GM21526 (cell line): Measurements from ENCODE around the gene MT2A.
"Not testable (repeated sequence)": the region's sequence is repeated elsewhere in the genome, so short reads cannot be mapped to it uniquely, and the experiment has no call there.

Experiments
- ATAC-seq: cut with Tn5 transposase; IDR thresholded peaks from one replicate; pipeline ENCODE4 v1.9.1; 2021; ENCODE audit warnings: moderate library complexity; ENCODE audit not compliant: unreplicated experiment, low FRiP score

Gene MT2A

DNA sequence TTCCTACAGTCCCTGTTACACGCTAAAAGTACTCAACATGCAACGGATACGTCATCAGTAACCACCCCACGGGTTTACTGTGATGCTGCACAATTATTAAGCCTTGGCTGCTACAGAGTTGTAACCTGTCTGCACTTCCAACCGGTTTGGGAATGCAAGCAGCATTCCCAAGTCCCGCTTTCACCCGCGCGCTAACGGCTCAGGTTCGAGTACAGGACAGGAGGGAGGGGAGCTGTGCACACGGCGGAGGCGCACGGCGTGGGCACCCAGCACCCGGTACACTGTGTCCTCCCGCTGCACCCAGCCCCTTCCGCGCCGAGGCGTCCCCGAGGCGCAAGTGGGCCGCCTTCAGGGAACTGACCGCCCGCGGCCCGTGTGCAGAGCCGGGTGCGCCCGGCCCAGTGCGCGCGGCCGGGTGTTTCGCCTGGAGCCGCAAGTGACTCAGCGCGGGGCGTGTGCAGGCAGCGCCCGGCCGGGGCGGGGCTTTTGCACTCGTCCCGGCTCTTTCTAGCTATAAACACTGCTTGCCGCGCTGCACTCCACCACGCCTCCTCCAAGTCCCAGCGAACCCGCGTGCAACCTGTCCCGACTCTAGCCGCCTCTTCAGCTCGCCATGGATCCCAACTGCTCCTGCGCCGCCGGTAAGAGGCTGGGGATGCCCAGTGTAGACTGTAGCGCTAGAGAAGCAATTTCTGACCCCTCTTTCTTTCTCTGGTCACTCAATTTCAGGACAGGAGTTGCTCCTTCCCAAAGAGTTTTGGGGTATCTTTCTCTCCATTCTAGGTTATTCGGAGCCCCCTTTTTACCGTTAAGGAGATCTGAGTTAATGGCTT is at the start of gene MT2A:
Gene MT2A, plus strand, starts transcription at position 542 of the 833 bp plus-strand sequence. Its CDS starts 72 bp downstream, at position 614.
- ATAC-seq = peak; percentile 83

DNA sequence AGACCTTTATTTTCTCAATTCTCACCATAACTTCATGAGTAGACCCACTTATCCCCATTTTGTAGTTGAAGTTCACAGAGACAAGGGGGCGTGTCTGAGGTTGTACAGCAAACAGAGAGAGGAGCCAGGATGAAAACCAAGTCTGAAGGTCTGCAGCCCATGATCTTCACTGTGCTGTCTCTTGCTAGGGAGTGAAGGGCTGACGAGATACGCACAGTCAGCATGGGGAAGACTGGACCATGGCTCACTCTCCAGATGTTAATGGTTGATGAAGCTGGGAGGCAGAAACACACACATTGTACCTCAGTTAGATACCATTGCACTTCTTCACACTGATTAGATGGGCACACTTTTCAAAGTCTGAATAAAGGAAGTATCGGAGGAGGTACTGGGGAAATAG is 49.3 kb upstream of the MT2A start:
- ATAC-seq = no peak

DNA sequence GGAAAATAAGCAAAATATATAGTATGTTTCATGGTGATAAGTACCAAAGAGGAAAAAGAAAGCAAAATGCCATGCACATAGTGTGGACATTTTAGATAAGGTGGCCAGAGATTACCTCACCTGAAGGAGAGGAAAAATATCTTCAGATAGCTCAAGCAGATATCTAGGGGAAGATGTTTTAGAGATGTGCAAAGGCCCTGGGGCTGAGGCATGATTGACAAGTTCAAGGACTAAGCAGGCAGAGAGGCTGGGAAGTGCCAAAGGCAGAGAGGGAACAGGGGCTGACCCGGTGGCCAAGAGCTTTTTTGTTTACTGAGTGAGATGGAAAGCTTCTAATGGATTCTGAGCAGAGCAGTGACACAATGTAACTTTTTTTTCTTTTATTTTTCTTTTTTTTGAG is 47.9 kb upstream of the MT2A start:
- no peak for ATAC-seq

DNA sequence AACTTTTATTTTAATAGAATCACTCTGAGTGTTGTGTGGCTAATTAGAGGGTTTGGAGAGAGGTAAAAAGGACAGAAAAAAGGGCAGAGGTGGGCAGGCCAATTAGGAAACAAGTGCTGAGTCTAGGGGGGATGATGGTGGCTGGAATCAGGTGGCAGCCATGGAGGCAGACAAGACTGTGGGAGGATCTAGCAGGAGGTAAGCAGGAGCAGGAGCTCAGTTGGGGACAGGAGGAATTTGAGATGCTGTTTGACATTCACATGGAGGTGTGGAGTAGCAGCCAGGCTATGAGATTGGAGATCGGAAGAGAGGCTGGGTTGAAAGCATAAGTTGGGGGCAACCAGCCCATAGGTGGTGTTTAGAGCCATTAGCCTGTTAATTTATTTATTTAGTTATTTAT is 47.3 kb upstream of the MT2A start:
- ATAC-seq = no peak

DNA sequence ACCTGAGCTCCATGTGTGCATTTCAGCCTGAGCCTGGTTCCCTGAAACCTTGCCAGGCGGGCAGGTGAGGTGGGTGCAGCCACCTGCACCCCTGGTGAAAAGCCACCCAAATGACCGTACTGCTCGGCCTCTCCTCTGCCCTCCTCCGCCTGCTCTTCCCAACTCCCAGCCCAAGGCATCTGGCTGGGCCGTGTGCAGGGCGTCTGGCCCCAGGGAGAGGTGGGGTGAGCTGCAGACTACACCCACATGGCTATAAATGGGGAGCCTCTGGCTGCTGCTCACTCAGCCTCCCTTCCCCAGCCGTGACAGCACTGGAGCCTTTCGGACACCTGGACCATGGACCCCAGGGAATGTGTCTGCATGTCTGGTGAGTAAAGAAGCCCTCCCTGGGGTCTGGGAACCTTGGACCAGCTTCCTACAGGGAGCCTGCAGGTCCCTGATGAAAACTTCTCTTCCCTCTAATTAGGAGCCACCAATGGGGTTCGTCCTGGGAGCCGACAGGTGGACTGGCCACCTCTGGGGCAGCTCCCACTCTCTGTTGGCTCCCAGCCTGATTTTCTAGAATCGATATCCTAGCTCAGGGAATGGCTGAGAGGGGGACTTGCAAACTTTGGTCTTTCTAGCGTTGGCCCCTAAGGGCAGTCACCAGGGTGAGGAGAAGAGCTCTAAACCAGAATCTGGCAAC is 43.4 kb upstream of the MT2A start, which contains the start of gene MT4:
Gene MT4, plus strand, starts transcription at position 281 of the 685 bp plus-strand sequence. Its CDS starts 56 bp downstream, at position 337.
- no peak for ATAC-seq

DNA sequence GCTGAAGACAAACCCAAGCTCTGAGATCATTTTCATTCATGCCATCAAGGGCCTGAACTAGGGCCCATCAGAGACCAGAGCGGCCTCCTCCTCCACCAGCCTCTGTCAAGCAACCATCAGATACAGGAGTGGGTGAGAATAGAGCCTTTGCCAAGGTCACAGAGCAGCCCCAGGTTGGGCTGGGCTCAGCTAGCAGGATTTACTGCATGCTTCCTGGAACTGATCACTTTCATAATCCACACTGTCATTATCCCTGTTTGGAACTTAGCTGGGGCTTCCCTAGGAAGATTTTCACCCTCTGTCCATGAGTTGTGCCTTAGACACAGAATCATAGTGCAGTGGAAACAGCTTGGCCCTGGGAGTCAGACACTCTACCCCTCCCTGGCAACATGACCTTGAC is 38.4 kb upstream of the MT2A start:
- no peak for ATAC-seq

DNA sequence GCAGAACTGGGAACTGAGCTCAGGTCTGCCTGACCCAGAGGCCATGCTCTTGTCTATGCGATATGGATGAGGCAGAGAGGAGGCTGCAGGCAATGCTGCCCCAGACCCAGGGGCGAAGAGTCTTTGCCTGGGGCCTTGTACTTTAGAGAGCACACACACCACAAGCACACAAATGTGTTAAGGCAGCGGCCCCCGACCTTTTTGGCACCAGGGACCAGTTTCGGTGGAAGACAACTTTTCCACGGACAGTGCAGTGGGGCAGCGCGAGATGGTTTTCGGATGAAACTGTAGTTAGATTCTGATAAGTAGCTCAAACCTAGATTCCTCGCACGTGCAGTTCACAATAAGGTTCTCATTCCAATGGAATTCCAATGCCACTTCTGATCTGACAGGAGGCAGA is 36.9 kb upstream of the MT2A start:
- no peak for ATAC-seq

DNA sequence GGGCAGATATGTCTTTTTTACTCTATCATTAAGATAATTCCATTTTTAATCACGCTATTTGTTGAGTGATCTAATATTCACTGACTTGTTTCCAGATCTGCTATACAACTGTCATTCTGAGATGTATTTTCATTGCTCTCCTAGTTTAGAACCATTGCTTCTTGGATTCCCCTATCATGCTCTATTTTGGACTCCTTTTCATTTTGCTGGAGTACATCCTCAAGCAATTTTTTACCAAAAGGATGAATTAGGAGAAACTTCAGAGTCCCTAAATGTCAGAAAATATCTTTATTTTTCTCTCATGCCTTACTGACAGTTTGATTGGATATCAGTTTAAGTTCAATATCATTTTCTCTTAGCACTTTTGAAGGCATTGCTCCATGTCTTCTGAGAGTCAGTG is 33.8 kb upstream of the MT2A start:
- ATAC-seq = no peak

DNA sequence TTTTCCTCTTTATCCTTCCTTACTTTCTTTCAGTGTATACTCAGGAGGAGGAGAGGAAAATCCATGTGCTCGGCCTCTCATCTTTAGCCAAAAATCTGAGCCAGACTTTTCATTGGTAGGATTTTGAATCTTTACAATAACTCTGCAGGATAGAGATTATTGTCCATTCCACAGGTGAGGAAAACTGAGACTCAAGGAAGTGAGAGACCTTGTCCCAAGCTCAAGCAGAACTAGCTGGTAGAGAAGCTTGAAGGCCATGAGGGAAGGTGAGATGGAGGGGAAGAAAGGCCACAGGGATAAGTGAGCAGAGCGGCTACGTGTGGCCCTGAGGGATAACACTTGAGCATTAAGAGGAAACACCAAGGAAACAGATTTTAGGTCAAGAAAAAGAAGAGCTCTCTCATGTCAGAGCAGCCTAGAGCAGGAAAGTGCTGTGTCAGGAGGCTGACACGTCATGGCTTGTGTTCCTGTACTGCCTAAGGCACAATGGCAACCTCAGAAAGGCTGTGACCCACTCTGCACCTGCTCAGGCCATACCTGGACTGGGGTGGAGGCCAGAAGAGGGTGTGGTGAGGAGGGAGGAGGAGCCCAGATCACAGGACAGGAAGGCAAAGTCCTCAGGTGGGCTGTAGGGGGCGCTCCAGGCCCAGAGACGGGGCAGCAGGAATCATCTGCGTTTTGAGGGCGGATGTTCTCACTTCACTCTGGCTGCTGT is 31.6 kb upstream of the MT2A start:
- ATAC-seq = peak; percentile 83

DNA sequence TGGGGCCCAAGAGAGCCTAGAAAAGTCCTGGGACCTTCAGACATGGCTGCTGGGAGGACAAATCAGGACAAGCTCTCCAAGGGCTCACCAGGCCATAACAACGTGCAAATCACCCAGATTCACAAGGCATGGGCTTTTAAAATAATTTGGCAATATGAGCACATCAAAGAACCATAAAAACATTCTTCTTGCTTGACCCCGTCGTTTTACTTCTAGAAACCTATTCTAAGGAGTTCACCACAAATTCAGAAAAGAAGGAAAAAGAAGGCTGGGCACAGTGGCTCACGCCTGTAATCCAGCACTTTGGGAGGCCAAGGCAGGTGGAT is 31.1 kb upstream of the MT2A start:
- ATAC-seq = no peak

DNA sequence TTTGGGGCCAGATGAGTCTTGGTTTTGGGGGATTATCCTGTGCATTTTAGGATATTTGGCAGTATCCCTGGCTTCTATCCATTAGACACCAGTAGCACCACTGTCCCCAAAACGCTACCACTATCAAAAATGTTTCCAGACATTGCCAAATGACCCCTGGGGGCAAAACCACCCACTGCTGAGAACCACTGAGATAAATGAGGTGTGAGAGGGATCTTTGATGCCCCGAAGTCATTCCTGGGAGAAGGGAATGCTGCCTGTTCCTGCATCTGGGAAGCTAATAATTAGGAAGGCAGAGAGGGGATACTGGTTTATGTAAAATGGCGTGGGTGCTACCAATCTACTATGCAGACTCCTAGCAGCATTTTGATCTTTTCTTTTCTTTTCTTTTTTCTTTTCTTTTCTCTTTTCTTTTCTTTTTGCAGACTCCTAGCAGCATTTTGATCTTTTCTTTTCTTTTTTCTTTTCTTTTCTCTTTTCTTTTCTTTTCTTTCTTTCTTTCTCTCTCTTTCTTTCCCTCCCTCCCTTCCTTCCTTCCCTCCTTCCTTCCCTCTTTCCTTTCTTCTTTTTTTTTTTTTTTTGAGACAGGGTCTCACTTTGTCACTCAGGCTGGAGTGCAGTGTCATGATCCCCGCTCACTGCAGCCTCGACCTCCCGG is 27.9 kb upstream of the MT2A start:
- no peak for ATAC-seq

DNA sequence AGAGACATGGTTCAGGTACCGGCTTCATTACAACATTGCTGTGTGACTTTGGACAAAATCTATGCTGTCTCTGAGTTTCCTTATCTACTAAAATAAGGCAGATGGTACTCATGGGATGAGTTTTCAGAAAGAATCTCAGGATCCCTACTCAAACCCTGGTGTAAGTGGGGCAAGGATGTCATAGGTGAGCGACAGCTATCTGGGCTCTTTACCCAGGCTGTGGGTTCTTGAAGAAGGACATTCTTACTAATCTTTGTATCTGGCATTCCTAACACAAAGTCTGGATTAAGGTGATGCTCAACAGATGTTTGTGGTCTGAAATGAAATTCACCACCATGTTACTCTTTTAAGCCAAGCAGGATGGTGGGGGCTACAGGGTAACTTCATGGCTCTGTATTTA is 25.5 kb upstream of the MT2A start:
- ATAC-seq = not testable (repeated sequence)

DNA sequence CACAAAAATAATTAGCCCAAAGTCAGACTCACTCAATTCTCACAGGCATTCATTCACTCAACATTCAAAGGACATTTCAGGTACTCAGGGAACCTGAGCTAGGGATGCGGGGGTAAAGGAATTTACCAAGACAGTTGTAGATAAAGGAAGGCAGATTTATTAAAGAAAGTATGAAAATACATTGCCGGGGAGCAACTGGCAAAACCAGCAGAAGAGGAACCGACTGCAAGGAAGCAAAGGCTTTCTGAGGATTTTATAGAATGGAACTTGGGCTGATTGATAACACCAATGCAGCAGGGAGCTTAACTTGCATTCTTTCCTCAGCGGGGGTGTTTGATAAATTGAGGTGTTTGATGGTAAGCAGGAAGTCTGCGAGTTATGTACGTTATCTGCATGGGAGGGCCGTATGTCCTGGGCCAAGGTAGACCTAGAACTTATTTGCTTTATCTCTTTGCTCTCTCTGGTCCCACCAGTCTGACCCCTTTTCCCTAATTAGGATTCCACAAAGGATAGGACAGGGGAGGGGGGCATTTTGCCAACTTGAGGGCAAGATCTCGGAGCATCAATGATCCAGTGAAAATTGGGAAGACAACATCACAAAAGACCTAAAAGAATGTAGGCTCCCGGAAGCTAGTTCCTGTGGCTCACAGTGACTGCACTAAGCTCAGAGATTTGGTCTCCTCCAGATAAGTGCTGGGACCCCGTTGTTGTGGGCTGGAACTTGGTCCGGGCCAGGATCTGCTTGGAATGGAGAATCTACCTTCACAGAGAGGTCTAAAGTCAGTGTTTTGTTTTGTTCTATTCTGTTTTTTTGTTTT is 24.8 kb upstream of the MT2A start:
- no peak for ATAC-seq

DNA sequence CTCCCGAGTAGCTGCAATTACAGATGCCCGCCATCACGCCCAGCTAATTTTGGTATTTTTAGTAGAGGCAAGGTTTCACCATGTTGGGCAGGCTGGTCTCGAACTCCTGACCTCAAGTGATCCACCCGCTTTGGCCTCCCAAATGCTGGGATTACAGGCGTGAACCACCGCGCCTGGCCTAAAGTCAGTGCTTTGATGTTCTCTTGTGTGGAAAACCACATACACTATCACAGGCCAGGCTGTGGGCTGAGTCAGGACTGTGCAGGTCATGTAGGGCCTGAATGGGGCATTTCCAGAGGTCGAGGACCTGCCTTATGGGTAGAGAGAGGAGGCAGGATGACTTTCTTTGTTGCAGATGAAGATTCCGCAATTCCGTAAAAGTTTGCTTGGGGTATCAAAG is 24.1 kb upstream of the MT2A start:
- ATAC-seq = no peak

DNA sequence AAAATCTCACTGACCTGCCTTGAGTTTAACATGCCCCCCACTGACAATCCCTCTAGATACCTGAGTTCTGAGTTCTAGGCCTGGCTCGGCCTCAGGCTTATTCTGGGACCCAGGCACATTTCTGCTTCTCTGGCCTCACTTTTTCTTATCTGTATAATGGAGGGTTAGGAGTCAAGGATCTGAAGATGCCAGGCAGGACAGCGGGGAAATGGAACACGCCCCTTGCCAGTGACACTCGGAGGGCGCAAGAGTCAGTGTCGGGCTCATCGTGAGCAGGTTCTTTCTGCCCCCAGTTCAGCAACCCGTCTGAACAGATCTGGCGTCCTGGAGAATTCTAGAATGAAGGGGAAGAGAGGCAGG is 19.6 kb upstream of the MT2A start:
- ATAC-seq = no peak

DNA sequence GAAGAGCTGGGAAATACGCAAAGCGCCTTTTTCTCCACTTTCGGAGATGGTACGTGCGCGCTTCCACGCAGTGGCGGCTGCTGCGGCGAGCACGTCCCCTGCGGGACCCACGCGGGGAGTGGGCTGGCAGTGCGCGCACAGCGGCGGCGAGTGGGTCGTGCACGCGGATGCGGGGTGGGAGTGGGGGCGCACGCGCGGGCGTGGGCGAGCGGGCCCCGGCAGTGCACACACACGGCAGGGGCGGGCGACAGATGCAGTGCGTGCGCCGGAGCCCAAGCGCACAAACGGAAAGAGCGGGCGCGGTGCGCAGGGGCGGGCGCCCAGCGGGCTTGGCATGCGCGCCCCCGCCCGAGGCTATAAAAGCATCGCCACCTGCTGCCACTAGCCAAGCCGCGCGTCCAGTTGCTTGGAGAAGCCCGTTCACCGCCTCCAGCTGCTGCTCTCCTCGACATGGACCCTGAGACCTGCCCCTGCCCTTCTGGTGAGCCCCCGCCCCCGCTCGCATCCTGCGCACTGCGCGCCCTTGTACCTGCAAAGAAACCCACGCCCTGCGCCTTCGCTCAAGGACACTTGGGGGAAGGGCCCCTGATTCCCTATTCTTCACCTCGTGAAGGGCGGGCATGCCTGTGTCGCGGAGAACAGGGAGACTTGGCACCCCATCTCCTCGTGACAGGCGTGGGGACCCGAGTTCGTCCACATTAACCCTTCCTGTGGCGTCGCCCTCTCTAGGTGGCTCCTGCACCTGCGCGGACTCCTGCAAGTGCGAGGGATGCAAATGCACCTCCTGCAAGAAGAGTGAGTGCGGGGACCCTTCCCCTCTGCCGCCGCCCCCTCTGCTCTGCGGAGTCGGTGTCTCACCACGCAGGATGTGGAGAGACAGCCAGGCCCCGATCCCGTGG is 19.0 kb upstream of the MT2A start, which contains the start of gene MT3:
Gene MT3, plus strand, starts transcription at position 388 of the 899 bp plus-strand sequence. Its CDS starts 63 bp downstream, at position 451.
- ATAC-seq = no peak

DNA sequence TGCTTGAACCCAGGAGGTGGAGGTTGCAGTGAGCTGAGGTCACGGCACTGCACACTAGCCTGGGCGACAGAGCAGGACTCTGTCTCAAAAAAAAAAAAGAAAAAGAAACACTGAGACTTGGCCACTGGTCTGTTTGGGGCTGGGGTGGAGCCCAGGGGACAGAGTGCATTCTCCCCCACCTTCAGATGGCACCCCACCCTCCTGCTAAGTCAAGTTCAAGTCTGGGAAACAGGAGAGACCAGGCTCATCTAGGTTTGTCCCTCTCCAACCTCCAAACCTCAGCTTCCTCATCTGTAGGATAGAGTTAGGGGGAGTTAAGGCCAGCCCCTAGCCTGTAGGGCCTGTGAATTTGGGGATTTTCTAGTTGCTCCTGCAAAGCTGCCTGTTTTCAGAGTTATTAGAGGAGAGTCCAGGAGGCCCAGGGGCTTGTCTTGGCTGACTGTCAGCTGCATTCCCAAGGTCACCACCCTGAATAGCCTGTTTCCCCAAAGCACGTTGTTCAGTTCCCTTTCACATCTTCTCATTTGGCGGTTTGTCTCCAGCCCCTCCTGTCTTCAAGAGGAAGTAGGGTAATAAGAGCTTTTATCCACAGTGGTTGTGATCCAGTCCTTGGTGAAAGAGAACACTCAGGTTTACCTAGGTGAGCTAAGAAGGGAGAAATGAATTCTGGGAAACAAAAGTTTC is 16.9 kb upstream of the MT2A start:
- ATAC-seq = no peak

DNA sequence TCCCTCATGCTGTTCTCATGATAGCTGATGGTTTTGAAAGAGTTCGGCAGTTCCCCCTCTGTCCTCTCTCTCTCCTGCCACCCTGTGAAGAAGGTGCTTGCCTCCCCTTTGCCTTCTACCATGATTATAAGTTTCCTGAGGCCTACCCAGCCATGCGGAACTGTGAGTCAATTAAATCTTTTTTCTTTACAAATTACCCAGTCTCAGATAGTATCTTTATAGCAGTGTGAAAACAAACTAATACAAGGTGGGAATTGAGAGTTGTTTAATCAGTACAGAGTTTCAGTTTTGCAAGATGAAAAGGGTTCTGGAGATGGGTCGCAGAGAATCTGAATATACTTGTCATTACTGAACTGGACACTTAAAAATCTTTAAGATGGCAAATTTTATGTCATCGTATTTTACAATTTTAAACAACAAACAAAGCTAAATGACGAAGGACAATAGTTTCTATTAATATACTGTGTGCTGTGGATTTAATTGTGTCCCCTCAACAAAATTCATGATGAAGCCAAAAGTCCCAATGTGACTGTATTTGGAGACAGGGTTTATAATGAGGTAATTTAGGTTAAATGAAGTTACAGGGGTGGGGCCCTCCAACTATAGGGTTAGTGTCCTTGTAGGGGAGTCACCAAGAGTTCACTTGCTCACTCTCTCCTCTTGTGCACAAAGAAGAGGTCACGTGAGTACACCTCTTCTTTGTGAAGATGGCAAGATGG is 14.7 kb upstream of the MT2A start:
- ATAC-seq = no peak
